Liver (tissue), 9 donors: ENCODE results near the gene LARGE1. TPM values are rescaled to one million over a fixed set of nuclear protein-coding genes. Genes with fewer than 3 reads are reported as not detected.

Experiments used
- DNase-seq: peaks from one replicate; pipeline ENCODE4 v3.0.0-alpha.2; 2017; ENCODE audit warnings: low spot score
- H3K27ac ChIP-seq, 2 donors: one replicate each; pipeline ENCODE4 v1.7.0; 2013; ENCODE audit warnings: inconsistent platforms in 2 of 2, low read length in 2 of 2, control low read depth in 1 of 2, low read depth in 1 of 2, mild to moderate bottlenecking in 1 of 2
- H3K27me3 ChIP-seq, 4 donors: one replicate each; pipeline versions ENCODE4 v1.6.1 to v1.7.0; 2013; ENCODE audit warnings: low read length in 3 of 4, inconsistent platforms in 1 of 4, mild to moderate bottlenecking in 1 of 4, moderate library complexity in 1 of 4; ENCODE audit not compliant: control insufficient read depth in 4 of 4, insufficient read depth in 4 of 4
- H3K36me3 ChIP-seq, 4 donors: one replicate each; pipeline versions ENCODE4 v1.6.1 to v1.7.0; 2013; ENCODE audit warnings: low read length in 3 of 4, mild to moderate bottlenecking in 3 of 4, low read depth in 1 of 4, moderate library complexity in 1 of 4; ENCODE audit not compliant: control insufficient read depth in 4 of 4, insufficient read depth in 3 of 4
- H3K4me1 ChIP-seq, 4 donors: one replicate each; pipeline versions ENCODE4 v1.6.1 to v1.7.0; 2013; ENCODE audit warnings: low read length in 3 of 4, mild to moderate bottlenecking in 3 of 4, moderate library complexity in 1 of 4; ENCODE audit not compliant: control insufficient read depth in 4 of 4, insufficient read depth in 4 of 4
- H3K4me3 ChIP-seq, 3 donors: one replicate each; pipeline versions ENCODE4 v1.6.1 to v1.7.0; 2013; ENCODE audit warnings: low read length in 3 of 3, control low read depth in 1 of 3, low read depth in 1 of 3, mild to moderate bottlenecking in 1 of 3
- H3K9ac ChIP-seq, 2 donors: one replicate each; pipeline ENCODE4 v1.7.0; 2013; ENCODE audit warnings: low read length in 2 of 2, mild to moderate bottlenecking in 2 of 2, moderate library complexity in 2 of 2, control low read depth in 1 of 2, low read depth in 1 of 2
- H3K9me3 ChIP-seq, 4 donors: one replicate each; pipeline versions ENCODE4 v1.6.1 to v1.7.0; 2013; ENCODE audit warnings: low read length in 3 of 4; ENCODE audit not compliant: control insufficient read depth in 4 of 4
- EGR1 ChIP-seq, 2 donors: IDR thresholded peaks; 2 replicates each; pipeline ENCODE4 v1.6.1; 2016 to 2018; ENCODE audit warnings: antibody characterized with exemption in 2 of 2, low read depth in 2 of 2
- FOXA1 ChIP-seq: IDR thresholded peaks from 2 replicates; pipeline ENCODE4 v1.6.1; 2016; ENCODE audit warnings: antibody characterized with exemption
- FOXA2 ChIP-seq: IDR thresholded peaks from 2 replicates; pipeline ENCODE4 v1.6.1; 2016; ENCODE audit warnings: antibody characterized with exemption
- GABPA ChIP-seq, 2 donors: IDR thresholded peaks in 1 of 2; conservative IDR thresholded peaks in 1 of 2; 2 replicates each; pipeline ENCODE4 v1.6.1; 2016; ENCODE audit warnings: antibody characterized with exemption in 2 of 2, mild to moderate bottlenecking in 1 of 2, moderate library complexity in 1 of 2
- HNF4A ChIP-seq, 2 donors: conservative IDR thresholded peaks; 2 replicates each; pipeline ENCODE4 v1.6.1; 2016; ENCODE audit warnings: antibody characterized with exemption in 2 of 2, mild to moderate bottlenecking in 2 of 2
- JUND ChIP-seq, 2 donors: IDR thresholded peaks; 2 replicates each; pipeline ENCODE4 v1.6.1; 2016; ENCODE audit warnings: antibody characterized with exemption in 2 of 2
- RXRA ChIP-seq, 2 donors: IDR thresholded peaks; 2 replicates each; pipeline ENCODE4 v1.6.1; 2017 to 2018; ENCODE audit warnings: antibody characterized with exemption in 2 of 2, mild to moderate bottlenecking in 1 of 2
- SP1 ChIP-seq: IDR thresholded peaks from 2 replicates; pipeline ENCODE4 v1.6.1; 2018; ENCODE audit warnings: antibody characterized with exemption, mild to moderate bottlenecking
- YY1 ChIP-seq: IDR thresholded peaks from 2 replicates; pipeline ENCODE4 v1.6.1; 2016; ENCODE audit warnings: antibody characterized with exemption, mild to moderate bottlenecking
- WGBS: extraction: QIAGEN DNeasy Blood & Tissue Kit; methylation state at CpG from one replicate; pipeline ENCODE4 v1.1.7; 2013; 5-methylcytosine and 5-hydroxymethylcytosine counted together
- polyA plus RNA-seq, 2 donors: library from polyadenylated mRNA; stranded (reverse) in 1 of 2; unstranded in 1 of 2; fragments of 200-250 nt in 1 of 2; fragments of >200 nt in 1 of 2; fragmentation: Nextera tagmentation in 1 of 2; extraction: Ambion mirVana in 1 of 2; gene quantifications; one replicate each; pipeline versions ENCODE4 v1.2.1 to v1.2.3, GENCODE V29; 2013 to 2015
- total RNA-seq, 2 donors: library from RNA; depleted of rRNA; stranded (reverse); fragments of >200 nt; gene quantifications; one replicate each; pipeline ENCODE4 v1.2.3, GENCODE V29; 2014
- TF ChIP-seq, protein P1 (sequence below): IDR thresholded peaks from 2 replicates; pipeline ENCODE4 v1.6.1; 2016; ENCODE audit warnings: antibody characterized with exemption, mild to moderate bottlenecking
- TF ChIP-seq, protein P2 (sequence below): fragments of 150-350 bp; IDR thresholded peaks from 2 replicates; pipeline ENCODE4 v1.5.1; 2017; ENCODE audit warnings: improper control_type of control experiment, low read depth, low read length; ENCODE audit not compliant: missing input control
- TF ChIP-seq, protein P3 (sequence below): IDR thresholded peaks from 2 replicates; pipeline ENCODE4 v1.6.1; 2016; ENCODE audit warnings: antibody characterized with exemption
- TF ChIP-seq, protein P4 (sequence below): IDR thresholded peaks from 2 replicates; pipeline ENCODE4 v1.6.1; 2016; ENCODE audit warnings: antibody characterized with exemption
- donor health status: healthy.
- donor health status: healthy.
- donor health status: healthy.
- donor health status: healthy.
- donor health status: healthy.

Gene LARGE1
- total and polyA plus RNA-seq, 4 donors: 2.3 to 14.1 (median 5.7) TPM

DNA sequence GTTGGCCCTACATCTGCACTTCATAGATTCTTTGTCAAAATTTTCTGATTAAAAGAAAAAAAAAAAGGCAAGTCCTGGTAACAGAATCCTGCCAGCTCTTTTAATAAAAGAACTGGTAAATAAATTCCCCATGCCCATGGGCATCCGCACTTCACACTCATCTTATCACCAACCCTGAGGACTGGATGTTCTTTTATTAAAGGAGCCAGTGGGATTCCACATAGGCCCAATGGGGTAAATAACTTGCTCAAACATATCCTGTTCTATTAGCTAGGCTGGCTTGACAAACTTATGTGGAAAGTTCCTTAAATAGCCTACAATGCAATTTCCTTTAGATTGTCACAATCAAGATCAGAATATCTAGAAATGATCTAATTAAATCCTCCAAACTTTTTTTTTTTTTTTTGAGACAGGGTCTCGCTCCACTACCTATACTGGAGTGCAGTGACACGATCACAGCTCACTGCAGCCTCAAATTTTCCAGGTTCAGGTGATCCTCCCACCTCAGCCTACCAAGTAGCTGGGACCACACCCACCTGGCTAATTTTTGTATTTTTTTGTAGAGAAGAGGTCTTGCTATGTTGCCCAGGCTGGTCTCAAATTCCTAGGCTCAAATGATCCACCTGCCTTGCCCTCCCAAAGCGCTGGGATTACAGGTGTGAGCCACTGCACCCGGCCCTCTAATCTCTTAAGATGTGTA lies 380.9 kb downstream of the LARGE1 start:
- H3K27ac ChIP-seq: peak overlapping the region; percentile 85 to 90
- peaks cover 18 to 50% (median 43%) of the 10 kb centered on the region in 4 donors for H3K4me1 ChIP-seq
- TF ChIP-seq, protein P1, sequence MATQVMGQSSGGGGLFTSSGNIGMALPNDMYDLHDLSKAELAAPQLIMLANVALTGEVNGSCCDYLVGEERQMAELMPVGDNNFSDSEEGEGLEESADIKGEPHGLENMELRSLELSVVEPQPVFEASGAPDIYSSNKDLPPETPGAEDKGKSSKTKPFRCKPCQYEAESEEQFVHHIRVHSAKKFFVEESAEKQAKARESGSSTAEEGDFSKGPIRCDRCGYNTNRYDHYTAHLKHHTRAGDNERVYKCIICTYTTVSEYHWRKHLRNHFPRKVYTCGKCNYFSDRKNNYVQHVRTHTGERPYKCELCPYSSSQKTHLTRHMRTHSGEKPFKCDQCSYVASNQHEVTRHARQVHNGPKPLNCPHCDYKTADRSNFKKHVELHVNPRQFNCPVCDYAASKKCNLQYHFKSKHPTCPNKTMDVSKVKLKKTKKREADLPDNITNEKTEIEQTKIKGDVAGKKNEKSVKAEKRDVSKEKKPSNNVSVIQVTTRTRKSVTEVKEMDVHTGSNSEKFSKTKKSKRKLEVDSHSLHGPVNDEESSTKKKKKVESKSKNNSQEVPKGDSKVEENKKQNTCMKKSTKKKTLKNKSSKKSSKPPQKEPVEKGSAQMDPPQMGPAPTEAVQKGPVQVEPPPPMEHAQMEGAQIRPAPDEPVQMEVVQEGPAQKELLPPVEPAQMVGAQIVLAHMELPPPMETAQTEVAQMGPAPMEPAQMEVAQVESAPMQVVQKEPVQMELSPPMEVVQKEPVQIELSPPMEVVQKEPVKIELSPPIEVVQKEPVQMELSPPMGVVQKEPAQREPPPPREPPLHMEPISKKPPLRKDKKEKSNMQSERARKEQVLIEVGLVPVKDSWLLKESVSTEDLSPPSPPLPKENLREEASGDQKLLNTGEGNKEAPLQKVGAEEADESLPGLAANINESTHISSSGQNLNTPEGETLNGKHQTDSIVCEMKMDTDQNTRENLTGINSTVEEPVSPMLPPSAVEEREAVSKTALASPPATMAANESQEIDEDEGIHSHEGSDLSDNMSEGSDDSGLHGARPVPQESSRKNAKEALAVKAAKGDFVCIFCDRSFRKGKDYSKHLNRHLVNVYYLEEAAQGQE: no peak
- TF ChIP-seq HNF4A (conservative IDR thresholded peaks at IDR 0.05) (no peak), YY1 (no peak), FOXA2 (no peak)
- TF ChIP-seq, protein P2, sequence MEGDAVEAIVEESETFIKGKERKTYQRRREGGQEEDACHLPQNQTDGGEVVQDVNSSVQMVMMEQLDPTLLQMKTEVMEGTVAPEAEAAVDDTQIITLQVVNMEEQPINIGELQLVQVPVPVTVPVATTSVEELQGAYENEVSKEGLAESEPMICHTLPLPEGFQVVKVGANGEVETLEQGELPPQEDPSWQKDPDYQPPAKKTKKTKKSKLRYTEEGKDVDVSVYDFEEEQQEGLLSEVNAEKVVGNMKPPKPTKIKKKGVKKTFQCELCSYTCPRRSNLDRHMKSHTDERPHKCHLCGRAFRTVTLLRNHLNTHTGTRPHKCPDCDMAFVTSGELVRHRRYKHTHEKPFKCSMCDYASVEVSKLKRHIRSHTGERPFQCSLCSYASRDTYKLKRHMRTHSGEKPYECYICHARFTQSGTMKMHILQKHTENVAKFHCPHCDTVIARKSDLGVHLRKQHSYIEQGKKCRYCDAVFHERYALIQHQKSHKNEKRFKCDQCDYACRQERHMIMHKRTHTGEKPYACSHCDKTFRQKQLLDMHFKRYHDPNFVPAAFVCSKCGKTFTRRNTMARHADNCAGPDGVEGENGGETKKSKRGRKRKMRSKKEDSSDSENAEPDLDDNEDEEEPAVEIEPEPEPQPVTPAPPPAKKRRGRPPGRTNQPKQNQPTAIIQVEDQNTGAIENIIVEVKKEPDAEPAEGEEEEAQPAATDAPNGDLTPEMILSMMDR: no peak
- no peaks in the 10 kb centered on the region for H3K9me3 ChIP-seq
- no peaks in the 10 kb centered on the region for H3K36me3 ChIP-seq
- no peak overlapping the region for H3K4me3 ChIP-seq
- 66% methylated on average over 5 of the region's 5 CpGs for WGBS
- no peaks in the 10 kb centered on the region for H3K27me3 ChIP-seq
- H3K9ac ChIP-seq: no peak overlapping the region
- no peak for DNase-seq

DNA sequence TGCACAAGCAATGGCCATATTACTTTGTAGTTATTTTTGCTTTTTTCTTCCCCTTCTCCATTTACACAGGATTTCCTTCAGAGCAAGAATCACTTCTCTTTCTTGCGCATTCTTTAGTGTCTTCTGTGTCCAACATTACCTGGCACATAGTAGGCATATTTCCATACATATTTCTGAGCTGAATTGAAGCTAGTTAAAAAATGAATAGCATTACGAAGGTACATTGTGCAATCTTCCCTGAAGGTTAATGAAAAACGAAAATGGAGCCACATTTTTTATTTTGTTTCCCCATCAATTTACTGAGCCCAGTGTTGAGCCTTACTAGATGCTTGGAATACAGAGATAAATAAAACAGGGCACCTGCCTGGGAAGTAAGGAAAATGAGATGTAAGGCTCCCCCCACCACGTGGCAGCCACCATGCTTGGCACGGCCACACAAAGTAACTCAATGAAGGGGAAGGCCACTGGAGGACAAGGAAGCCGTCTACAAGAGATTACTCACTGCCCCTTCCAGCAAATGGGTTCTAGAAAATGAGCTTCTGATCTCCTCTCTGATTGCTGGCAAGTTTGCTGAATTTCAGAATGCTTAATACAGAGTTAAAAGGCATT lies 381.9 kb downstream of the LARGE1 start:
- H3K4me1 ChIP-seq: peaks cover 18 to 50% (median 43%) of the 10 kb centered on the region in 4 donors
- no peak overlapping the region for H3K27ac ChIP-seq
- H3K9ac ChIP-seq: no peak overlapping the region
- no peaks in the 10 kb centered on the region for H3K27me3 ChIP-seq
- DNase-seq: no peak
- 62% methylated on average over 6 of the region's 6 CpGs for WGBS
- no peaks in the 10 kb centered on the region for H3K9me3 ChIP-seq
- no peaks in the 10 kb centered on the region for H3K36me3 ChIP-seq
- H3K4me3 ChIP-seq: no peak overlapping the region
- no peak for TF ChIP-seq FOXA1
- TF ChIP-seq YY1: peak; percentile 36

DNA sequence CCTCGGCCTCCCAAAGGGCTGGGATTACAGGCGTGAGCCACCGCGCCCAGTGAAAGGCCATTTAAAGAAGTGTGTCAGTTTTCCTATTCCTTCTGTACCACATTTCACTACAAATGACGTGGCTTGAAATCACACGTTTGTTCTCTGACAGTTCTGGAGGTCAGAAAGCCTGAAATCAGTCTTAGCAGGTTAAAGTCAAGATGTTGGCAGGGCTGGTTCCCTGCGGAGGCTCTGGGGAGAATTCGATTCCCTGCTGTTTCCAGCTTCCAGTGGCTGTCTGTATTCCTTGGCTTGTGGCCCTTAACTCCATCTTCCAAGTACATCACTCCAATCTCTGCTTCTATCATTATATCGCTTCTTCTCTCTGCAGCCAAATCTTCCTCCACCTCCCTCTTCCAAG lies 383.2 kb downstream of the LARGE1 start:
- WGBS: 95% methylated on average over 9 of the region's 9 CpGs
- Histone ChIP-seq H3K36me3 (no peaks in the 10 kb centered on the region), H3K4me1 (peaks cover 14 to 43% (median 35%) of the 10 kb centered on the region in 4 donors), H3K4me3 (no peak overlapping the region), H3K9me3 (no peaks in the 10 kb centered on the region), H3K9ac (no peak overlapping the region), H3K27ac (no peak overlapping the region), H3K27me3 (no peaks in the 10 kb centered on the region)
- no peak for DNase-seq
- no peak for TF ChIP-seq RXRA (IDR thresholded peaks at IDR 0.05)
- TF ChIP-seq EGR1 (IDR thresholded peaks at IDR 0.05; ENCODE audit: low read depth in 2 of 2): no peak
- TF ChIP-seq, protein P1: no peak
- TF ChIP-seq, protein P2: no peak
- TF ChIP-seq JUND (IDR thresholded peaks at IDR 0.05): no peak
- no peak for TF ChIP-seq GABPA (IDR thresholded peaks at IDR 0.05 in 1 of 2, conservative IDR thresholded peaks at IDR 0.05 in 1 of 2)
- TF ChIP-seq SP1: no peak
- TF ChIP-seq, protein P3, sequence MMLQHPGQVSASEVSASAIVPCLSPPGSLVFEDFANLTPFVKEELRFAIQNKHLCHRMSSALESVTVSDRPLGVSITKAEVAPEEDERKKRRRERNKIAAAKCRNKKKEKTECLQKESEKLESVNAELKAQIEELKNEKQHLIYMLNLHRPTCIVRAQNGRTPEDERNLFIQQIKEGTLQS: no peak
- TF ChIP-seq FOXA1: no peak
- TF ChIP-seq YY1: no peak
- no peak for TF ChIP-seq FOXA2
- no peak for TF ChIP-seq HNF4A (conservative IDR thresholded peaks at IDR 0.05)
- TF ChIP-seq, protein P4, sequence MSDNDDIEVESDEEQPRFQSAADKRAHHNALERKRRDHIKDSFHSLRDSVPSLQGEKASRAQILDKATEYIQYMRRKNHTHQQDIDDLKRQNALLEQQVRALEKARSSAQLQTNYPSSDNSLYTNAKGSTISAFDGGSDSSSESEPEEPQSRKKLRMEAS: no peak
